ENCODE results near the gene ITSN2. TPM values are rescaled to one million over a fixed set of nuclear protein-coding genes. Genes with fewer than 3 reads are reported as not detected.

Gene ITSN2
- total RNA-seq, 5 donors from 2014 or later (not counting 1 experiment from before 2014, with no cell fraction given): 95.7 to 110 (median 101) TPM

DNA sequence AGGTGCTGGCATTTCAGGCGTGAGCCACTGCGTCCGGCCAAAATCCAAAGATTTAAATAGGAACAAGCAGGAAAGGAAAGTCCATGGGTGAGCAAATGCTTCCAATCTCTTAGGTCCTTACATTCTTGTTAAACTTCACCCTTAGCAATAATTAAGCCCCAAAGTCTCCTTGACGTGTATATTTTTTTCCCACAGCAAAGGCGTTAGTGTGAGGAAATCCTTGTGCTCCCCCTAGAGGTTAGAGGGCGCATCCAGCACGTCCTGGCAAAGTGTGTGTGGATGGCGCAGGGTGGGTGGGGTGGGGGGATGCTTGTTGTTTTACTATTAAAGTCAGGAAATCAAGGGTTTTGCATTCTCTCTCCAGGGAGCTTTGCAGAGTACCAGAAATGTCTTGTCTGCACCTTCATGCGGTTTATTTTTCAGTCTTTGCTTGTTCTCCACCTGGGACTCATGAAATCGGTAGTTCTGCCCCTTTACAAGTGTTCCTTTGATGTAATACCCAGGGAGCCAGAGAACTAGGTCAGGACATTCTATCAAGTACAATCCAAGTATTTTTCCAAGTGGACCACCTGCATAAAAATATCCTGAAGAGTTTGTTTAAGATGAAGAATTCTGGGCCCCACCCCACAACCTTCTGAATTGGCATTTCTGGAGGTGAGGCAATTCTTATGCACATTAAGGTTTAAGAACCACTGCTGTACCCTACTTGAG is 22.2 kb upstream of the ITSN2 start:
- H3K4me3 ChIP-seq (ENCODE audit: control insufficient read depth in 1 of 2, extremely low read depth in 1 of 2, low read length in 1 of 2): no peak overlapping the region
- Mint-ChIP-seq H3K4me1 (no peaks in the 10 kb centered on the region), H3K4me3 (no peak overlapping the region), H3K27me3 (no peaks in the 10 kb centered on the region), H3K9me3 (no peaks in the 10 kb centered on the region), H3K36me3 (no peaks in the 10 kb centered on the region), H3K27ac (no peak overlapping the region)
- no peak overlapping the region for H3K27ac ChIP-seq (ENCODE audit: low read length)
- DNase-seq (peak; percentile 8 to 82 (median 49)), ATAC-seq (replicated peaks in 1 of 4) (peak; percentile 79 to 91 (median 86))
- H3K36me3 ChIP-seq (ENCODE audit: control insufficient read depth in 2 of 2, extremely low read depth in 1 of 2, insufficient read depth in 1 of 2, low read length in 1 of 2): no peaks in the 10 kb centered on the region
- POLR2A ChIA-PET: no interaction called here
- H3K27me3 ChIP-seq (replicated peaks in 1 of 2; ENCODE audit: control insufficient read depth in 2 of 2, extremely low read depth in 1 of 2, insufficient read depth in 2 of 2, low read length in 1 of 2): no peaks in the 10 kb centered on the region
- CTCF ChIA-PET: interaction anchor here in 1 of 2 donors (0.5 to 0.6 kb wide), 3 partner anchors 126 to 556 kb away, joined by 4 to 6 read pairs (median 5); no protein-coding TSS in a partner anchor
- 30% methylated on average over 4 of the region's 10 CpGs for WGBS (ENCODE audit: insufficient coverage)
- no peaks in the 10 kb centered on the region for H3K9me3 ChIP-seq
- H3K4me1 ChIP-seq (ENCODE audit: control insufficient read depth in 1 of 2, extremely low read depth in 1 of 2, insufficient read depth in 2 of 2, low read length in 2 of 2): peaks cover 0 to 2% of the 10 kb centered on the region in 2 experiments

- CTCF ChIA-PET: no interaction called here
- Histone ChIP-seq H3K27me3 (replicated peaks in 1 of 2; ENCODE audit: control insufficient read depth in 2 of 2, extremely low read depth in 1 of 2, insufficient read depth in 2 of 2, low read length in 1 of 2) (no peaks in the 10 kb centered on the region), H3K4me1 (ENCODE audit: control insufficient read depth in 1 of 2, extremely low read depth in 1 of 2, insufficient read depth in 2 of 2, low read length in 2 of 2) (peaks cover 0 to 2% of the 10 kb centered on the region in 2 experiments), H3K4me3 (ENCODE audit: control insufficient read depth in 1 of 2, extremely low read depth in 1 of 2, low read length in 1 of 2) (no peak overlapping the region), H3K36me3 (ENCODE audit: control insufficient read depth in 2 of 2, extremely low read depth in 1 of 2, insufficient read depth in 1 of 2, low read length in 1 of 2) (no peaks in the 10 kb centered on the region), H3K9me3 (no peaks in the 10 kb centered on the region), H3K27ac (ENCODE audit: low read length) (no peak overlapping the region)
- POLR2A ChIA-PET: no interaction called here
- no peak overlapping the region for H3K27ac Mint-ChIP-seq
- DNase-seq (no peak), ATAC-seq (replicated peaks in 1 of 4) (no peak)
- H3K4me3 Mint-ChIP-seq: no peak overlapping the region
- H3K4me1 Mint-ChIP-seq: no peaks in the 10 kb centered on the region
- WGBS (ENCODE audit: insufficient coverage): 100% methylated on average over 2 of the region's 2 CpGs
- H3K27me3 Mint-ChIP-seq: no peaks in the 10 kb centered on the region
- no peaks in the 10 kb centered on the region for H3K9me3 Mint-ChIP-seq
- H3K36me3 Mint-ChIP-seq: no peaks in the 10 kb centered on the region
Observed at GRCh38 chr2:24380820-24381219, 20.5 kb upstream of the ITSN2 start.

- ChIA-PET CTCF (no interaction called here), POLR2A (interaction anchor here in 1 of 2 donors (0.7 kb wide), 1 partner anchor 76 kb away, joined by 4 read pairs; no protein-coding TSS in a partner anchor)
- Histone ChIP-seq H3K4me3 (ENCODE audit: control insufficient read depth in 1 of 2, extremely low read depth in 1 of 2, low read length in 1 of 2) (no peak overlapping the region), H3K9me3 (no peaks in the 10 kb centered on the region), H3K4me1 (ENCODE audit: control insufficient read depth in 1 of 2, extremely low read depth in 1 of 2, insufficient read depth in 2 of 2, low read length in 2 of 2) (no peaks in the 10 kb centered on the region), H3K27ac (ENCODE audit: low read length) (no peak overlapping the region), H3K36me3 (ENCODE audit: control insufficient read depth in 2 of 2, extremely low read depth in 1 of 2, insufficient read depth in 1 of 2, low read length in 1 of 2) (no peaks in the 10 kb centered on the region), H3K27me3 (replicated peaks in 1 of 2; ENCODE audit: control insufficient read depth in 2 of 2, extremely low read depth in 1 of 2, insufficient read depth in 2 of 2, low read length in 1 of 2) (peaks cover 0 to 2% of the 10 kb centered on the region in 2 experiments)
- WGBS (ENCODE audit: insufficient coverage): 61% methylated on average over 3 of the region's 8 CpGs
- Mint-ChIP-seq H3K4me3 (no peak overlapping the region), H3K27ac (no peak overlapping the region), H3K27me3 (no peaks in the 10 kb centered on the region), H3K4me1 (no peaks in the 10 kb centered on the region), H3K9me3 (no peaks in the 10 kb centered on the region), H3K36me3 (no peaks in the 10 kb centered on the region)
- DNase-seq (no peak), ATAC-seq (replicated peaks in 1 of 4) (no peak)
Observed at GRCh38 chr2:24375349-24376087, 15.2 kb upstream of the ITSN2 start.

GRCh38 chr2:24374301-24374700 is 14.0 kb upstream of the ITSN2 start:
- H3K9me3 ChIP-seq: no peaks in the 10 kb centered on the region
- CTCF ChIA-PET: interaction anchor here in 1 of 2 donors (0.6 kb wide), 1 partner anchor 129 kb away, joined by 5 read pairs; no protein-coding TSS in a partner anchor
- H3K36me3 ChIP-seq (ENCODE audit: control insufficient read depth in 2 of 2, extremely low read depth in 1 of 2, insufficient read depth in 1 of 2, low read length in 1 of 2): no peaks in the 10 kb centered on the region
- DNase-seq (no peak), ATAC-seq (replicated peaks in 1 of 4) (no peak)
- no peak overlapping the region for H3K27ac Mint-ChIP-seq
- peaks cover 0 to 2% of the 10 kb centered on the region in 2 experiments for H3K27me3 ChIP-seq (replicated peaks in 1 of 2; ENCODE audit: control insufficient read depth in 2 of 2, extremely low read depth in 1 of 2, insufficient read depth in 2 of 2, low read length in 1 of 2)
- POLR2A ChIA-PET: interaction anchor here in 1 of 2 donors (0.6 kb wide), 2 partner anchors 195 to 265 kb away, joined by 3 to 4 read pairs; no protein-coding TSS in a partner anchor
- H3K27ac ChIP-seq (ENCODE audit: low read length): no peak overlapping the region
- H3K4me1 Mint-ChIP-seq: no peaks in the 10 kb centered on the region
- no peaks in the 10 kb centered on the region for H3K27me3 Mint-ChIP-seq
- no peaks in the 10 kb centered on the region for H3K36me3 Mint-ChIP-seq
- no peak overlapping the region for H3K4me3 Mint-ChIP-seq
- H3K9me3 Mint-ChIP-seq: no peaks in the 10 kb centered on the region
- H3K4me1 ChIP-seq (ENCODE audit: control insufficient read depth in 1 of 2, extremely low read depth in 1 of 2, insufficient read depth in 2 of 2, low read length in 2 of 2): no peaks in the 10 kb centered on the region
- WGBS (ENCODE audit: insufficient coverage): no CpG with 5 or more reads among the region's 4 CpGs
- H3K4me3 ChIP-seq (ENCODE audit: control insufficient read depth in 1 of 2, extremely low read depth in 1 of 2, low read length in 1 of 2): no peak overlapping the region

DNA sequence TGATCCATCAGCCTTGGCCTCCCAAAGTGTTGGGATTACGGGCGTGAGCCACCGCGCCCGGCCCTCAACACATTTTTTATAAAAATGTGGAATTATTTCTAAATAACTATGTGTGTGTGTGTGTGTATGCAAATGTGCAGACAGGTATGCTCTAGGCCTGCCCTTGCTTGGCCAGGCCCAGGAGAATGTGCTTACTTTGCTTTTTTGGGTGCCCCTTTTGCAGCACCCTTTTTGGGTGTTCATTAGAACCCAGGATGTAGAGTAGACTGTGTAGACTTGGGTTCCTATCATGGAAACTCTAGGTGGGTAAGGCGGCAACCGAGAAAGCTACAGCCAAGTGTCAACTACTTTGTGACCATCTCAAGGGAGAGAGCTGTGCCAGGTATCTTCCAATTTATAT is 11.7 kb upstream of the ITSN2 start:
- Mint-ChIP-seq H3K36me3 (no peaks in the 10 kb centered on the region), H3K27ac (no peak overlapping the region), H3K4me3 (no peak overlapping the region), H3K27me3 (no peaks in the 10 kb centered on the region), H3K4me1 (no peaks in the 10 kb centered on the region), H3K9me3 (no peaks in the 10 kb centered on the region)
- H3K27ac ChIP-seq (ENCODE audit: low read length): no peak overlapping the region
- POLR2A ChIA-PET: interaction anchor here in 1 of 2 donors (0.6 kb wide), 1 partner anchor 60 kb away, joined by 3 read pairs; no protein-coding TSS in a partner anchor
- H3K4me3 ChIP-seq (ENCODE audit: control insufficient read depth in 1 of 2, extremely low read depth in 1 of 2, low read length in 1 of 2): no peak overlapping the region
- WGBS (ENCODE audit: insufficient coverage): no CpG with 5 or more reads among the region's 7 CpGs
- no peaks in the 10 kb centered on the region for H3K9me3 ChIP-seq
- ATAC-seq (replicated peaks in 1 of 4) (no peak), DNase-seq (no peak)
- H3K4me1 ChIP-seq (ENCODE audit: control insufficient read depth in 1 of 2, extremely low read depth in 1 of 2, insufficient read depth in 2 of 2, low read length in 2 of 2): no peaks in the 10 kb centered on the region
- no peaks in the 10 kb centered on the region for H3K36me3 ChIP-seq (ENCODE audit: control insufficient read depth in 2 of 2, extremely low read depth in 1 of 2, insufficient read depth in 1 of 2, low read length in 1 of 2)
- peaks cover 0 to 2% of the 10 kb centered on the region in 2 experiments for H3K27me3 ChIP-seq (replicated peaks in 1 of 2; ENCODE audit: control insufficient read depth in 2 of 2, extremely low read depth in 1 of 2, insufficient read depth in 2 of 2, low read length in 1 of 2)
- CTCF ChIA-PET: no interaction called here

GRCh38 chr2:24365826-24366225 is 5.5 kb upstream of the ITSN2 start:
- Histone ChIP-seq H3K27ac (ENCODE audit: low read length) (no peak overlapping the region), H3K9me3 (no peaks in the 10 kb centered on the region), H3K36me3 (ENCODE audit: control insufficient read depth in 2 of 2, extremely low read depth in 1 of 2, insufficient read depth in 1 of 2, low read length in 1 of 2) (no peaks in the 10 kb centered on the region), H3K27me3 (replicated peaks in 1 of 2; ENCODE audit: control insufficient read depth in 2 of 2, extremely low read depth in 1 of 2, insufficient read depth in 2 of 2, low read length in 1 of 2) (no peaks in the 10 kb centered on the region), H3K4me3 (ENCODE audit: control insufficient read depth in 1 of 2, extremely low read depth in 1 of 2, low read length in 1 of 2) (no peak overlapping the region), H3K4me1 (ENCODE audit: control insufficient read depth in 1 of 2, extremely low read depth in 1 of 2, insufficient read depth in 2 of 2, low read length in 2 of 2) (peaks cover 0 to 5% of the 10 kb centered on the region in 2 experiments)
- ATAC-seq (replicated peaks in 1 of 4) (no peak), DNase-seq (no peak)
- 33% methylated on average over 3 of the region's 5 CpGs for WGBS (ENCODE audit: insufficient coverage)
- H3K4me3 Mint-ChIP-seq: no peak overlapping the region
- no peaks in the 10 kb centered on the region for H3K9me3 Mint-ChIP-seq
- CTCF ChIA-PET: interaction anchor here in 1 of 2 donors (0.7 kb wide), 1 partner anchor 121 kb away, joined by 5 read pairs; no protein-coding TSS in a partner anchor
- H3K4me1 Mint-ChIP-seq: peaks cover 4 to 5% (median 4%) of the 10 kb centered on the region in 3 donors
- H3K27me3 Mint-ChIP-seq: no peaks in the 10 kb centered on the region
- no peaks in the 10 kb centered on the region for H3K36me3 Mint-ChIP-seq
- POLR2A ChIA-PET: no interaction called here
- H3K27ac Mint-ChIP-seq: no peak overlapping the region

Measured in T-cell (primary cell).